Small intestine (tissue), 7 donors: ENCODE data around the gene STPG1. TPM values are rescaled to one million over a fixed set of nuclear protein-coding genes. Genes with fewer than 3 reads are reported as not detected.

Source experiments
- DNase-seq, 2 donors: peaks; one replicate each; pipeline versions ENCODE4 v3.0.0 to v3.0.0-alpha.2; 2013
- FAIRE-seq: peaks from 2 replicates; lab custom pipeline; 2012; peaks lifted over from hg19 to GRCh38; lab: Jason Lieb, UNC
- H3K27ac ChIP-seq, 3 donors: one replicate each; pipeline ENCODE4 v1.5.1; 2013; ENCODE audit warnings: low read length in 2 of 3, mild to moderate bottlenecking in 2 of 3, control low read depth in 1 of 3, inconsistent platforms in 1 of 3, low read depth in 1 of 3, moderate library complexity in 1 of 3
- H3K27me3 ChIP-seq, 3 donors: one replicate each; pipeline ENCODE4 v1.6.1; 2013; ENCODE audit warnings: low read length in 3 of 3, inconsistent platforms in 1 of 3; ENCODE audit not compliant: control insufficient read depth in 3 of 3, insufficient read depth in 3 of 3
- H3K36me3 ChIP-seq, 3 donors: one replicate each; pipeline ENCODE4 v1.6.1; 2013; ENCODE audit warnings: low read length in 3 of 3, inconsistent platforms in 1 of 3, low read depth in 1 of 3, mild to moderate bottlenecking in 1 of 3, moderate library complexity in 1 of 3; ENCODE audit not compliant: control insufficient read depth in 3 of 3, insufficient read depth in 2 of 3
- H3K4me1 ChIP-seq, 3 donors: one replicate each; pipeline ENCODE4 v1.6.1; 2013; ENCODE audit warnings: low read length in 2 of 3, inconsistent platforms in 1 of 3, low read depth in 1 of 3, mild to moderate bottlenecking in 1 of 3, moderate library complexity in 1 of 3; ENCODE audit not compliant: control insufficient read depth in 3 of 3, insufficient read depth in 2 of 3
- H3K4me3 ChIP-seq, 3 donors: one replicate each; pipeline ENCODE4 v1.5.1; 2013; ENCODE audit warnings: low read length in 3 of 3, control low read depth in 1 of 3, inconsistent platforms in 1 of 3, low read depth in 1 of 3, mild to moderate bottlenecking in 1 of 3, moderate library complexity in 1 of 3
- H3K9me3 ChIP-seq, 2 donors: one replicate each; pipeline ENCODE4 v1.6.1; 2013; ENCODE audit warnings: low read depth in 1 of 2, low read length in 1 of 2; ENCODE audit not compliant: control insufficient read depth in 2 of 2, insufficient read depth in 1 of 2
- WGBS, 3 donors: extraction: QIAGEN DNeasy Blood & Tissue Kit; methylation state at CpG; one replicate each; pipeline ENCODE4 v1.1.7; 2013; 5-methylcytosine and 5-hydroxymethylcytosine counted together
- polyA plus RNA-seq, 4 donors: library from polyadenylated mRNA; stranded (reverse) in 3 of 4; unstranded in 1 of 4; fragments of 200-250 nt in 3 of 4; fragments of 120-200 nt in 1 of 4; gene quantifications; one replicate each; pipeline versions ENCODE4 v1.2.1 to v1.2.3, GENCODE V29; 2013
- donor health status: healthy with polysubstance abuse.
- donor health status: control.
- donor health status: control.
- donor health status: Bipolar disorder and iron deficiency.
- donor health status: healthy.

Gene STPG1
- polyA plus RNA-seq, 4 donors: 5.7 to 10.3 (median 6.5) TPM

DNA sequence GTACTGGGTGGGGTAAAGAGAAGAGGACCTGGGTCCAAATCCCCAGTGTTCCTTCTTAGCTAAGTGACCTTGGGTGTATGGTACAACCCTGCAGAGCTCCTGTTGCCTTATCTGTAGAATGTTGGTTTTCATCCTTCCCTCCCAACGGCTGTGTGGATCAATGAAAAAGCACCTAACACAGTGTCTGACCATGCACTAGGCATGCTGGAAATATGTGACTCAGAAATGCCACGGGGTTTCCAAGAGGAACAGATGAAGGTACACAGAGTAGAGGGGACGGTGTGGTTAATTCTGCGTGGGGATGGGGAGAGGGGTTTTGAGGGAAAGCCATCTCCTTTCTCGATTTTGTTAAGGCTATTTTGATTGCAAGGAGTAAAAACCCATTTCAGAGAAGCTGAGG, 10.6 kb upstream of the STPG1 start:
- H3K36me3 ChIP-seq: peaks cover 3 to 36% (median 5%) of the 10 kb centered on the region in 3 donors
- H3K27me3 ChIP-seq: no peaks in the 10 kb centered on the region
- H3K4me1 ChIP-seq: peaks cover 0 to 21% (median 3%) of the 10 kb centered on the region in 3 donors
- DNase-seq (no peak), FAIRE-seq (no peak)
- H3K27ac ChIP-seq: no peak overlapping the region
- H3K9me3 ChIP-seq: no peaks in the 10 kb centered on the region
- 67 to 74% (median 71%) methylated on average over 5 of the region's 5 CpGs for WGBS, 3 donors
- H3K4me3 ChIP-seq: no peak overlapping the region

- no peak overlapping the region for H3K4me3 ChIP-seq
- H3K4me1 ChIP-seq: peaks cover 3 to 30% (median 3%) of the 10 kb centered on the region in 3 donors
- H3K36me3 ChIP-seq: peaks cover 3 to 28% (median 5%) of the 10 kb centered on the region in 3 donors
- no peaks in the 10 kb centered on the region for H3K27me3 ChIP-seq
- H3K9me3 ChIP-seq: no peaks in the 10 kb centered on the region
- DNase-seq (no peak), FAIRE-seq (no peak)
- no peak overlapping the region for H3K27ac ChIP-seq
- 92 to 95% (median 94%) methylated on average over 2 of the region's 2 CpGs for whole genome bisulfite sequencing, 3 donors
Observed at GRCh38 chr1:24421502-24421901, 7.9 kb upstream of the STPG1 start.

DNA sequence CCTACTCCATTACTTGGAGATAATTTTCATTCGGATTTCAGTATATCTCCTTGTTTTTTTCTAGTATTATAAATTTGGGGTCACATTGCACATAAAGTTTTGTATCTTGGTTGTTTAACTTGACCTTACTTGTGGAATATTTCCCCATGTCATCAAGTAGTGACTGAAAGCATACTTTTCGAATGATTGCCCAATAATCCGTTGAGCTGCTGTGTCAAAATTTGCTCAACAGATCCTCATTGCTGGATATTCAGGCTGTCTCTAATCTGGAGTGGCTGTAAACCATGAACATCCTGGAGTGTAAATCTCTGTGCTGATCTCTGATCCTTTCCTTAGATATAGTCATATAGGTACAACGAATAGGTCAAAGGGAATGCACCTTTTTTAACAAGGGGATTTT, 7.0 kb upstream of the STPG1 start:
- H3K27ac ChIP-seq: no peak overlapping the region
- H3K36me3 ChIP-seq: peaks cover 3 to 28% (median 5%) of the 10 kb centered on the region in 3 donors
- no peak overlapping the region for H3K4me3 ChIP-seq
- H3K9me3 ChIP-seq: no peaks in the 10 kb centered on the region
- 77 to 81% (median 80%) methylated on average over 4 of the region's 4 CpGs for WGBS, 3 donors
- DNase-seq (no peak), FAIRE-seq (no peak)
- H3K4me1 ChIP-seq: peaks cover 3 to 23% (median 3%) of the 10 kb centered on the region in 3 donors
- no peaks in the 10 kb centered on the region for H3K27me3 ChIP-seq

GRCh38 chr1:24418898-24419628, 5.5 kb upstream of the STPG1 start:
- DNase-seq (peak; percentile 26 to 61), FAIRE-seq (no peak)
- Histone ChIP-seq H3K4me1 (peaks cover 0 to 18% (median 3%) of the 10 kb centered on the region in 3 donors), H3K27me3 (no peaks in the 10 kb centered on the region), H3K4me3 (no peak overlapping the region), H3K36me3 (peaks cover 3 to 23% (median 5%) of the 10 kb centered on the region in 3 donors), H3K9me3 (no peaks in the 10 kb centered on the region), H3K27ac (peak overlapping the region in 1 of 3 donors; percentile 45)
- 41 to 65% (median 62%) methylated on average over 14 of the region's 14 CpGs for WGBS, 3 donors

DNA sequence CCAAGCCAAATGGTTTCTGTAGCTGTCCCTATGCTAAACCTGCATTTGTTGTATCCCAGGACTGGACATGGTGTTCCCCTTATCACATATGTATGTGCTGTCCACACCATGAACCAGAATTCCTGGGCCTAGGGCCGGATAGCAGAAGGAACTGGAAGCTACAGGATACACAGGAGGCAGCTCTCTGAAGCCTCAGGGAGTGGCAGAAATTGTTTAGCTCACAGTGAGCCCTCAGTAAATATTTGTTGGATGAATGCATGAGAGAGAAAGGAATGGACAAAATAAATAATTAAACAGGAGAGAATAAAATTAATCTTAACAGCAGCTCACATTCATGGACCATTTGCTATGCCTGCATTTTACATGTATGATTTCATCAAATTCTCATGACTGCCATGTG, 4.1 kb upstream of the STPG1 start:
- peak in 1 of 2 donors; percentile 4 for DNase-seq
- Histone ChIP-seq H3K27me3 (no peaks in the 10 kb centered on the region), H3K9me3 (no peaks in the 10 kb centered on the region), H3K4me3 (no peak overlapping the region), H3K36me3 (peaks cover 3 to 23% (median 5%) of the 10 kb centered on the region in 3 donors), H3K4me1 (peaks cover 0 to 22% (median 3%) of the 10 kb centered on the region in 3 donors), H3K27ac (peak overlapping the region in 1 of 3 donors; percentile 24)
- WGBS, 3 donors: 67 to 86% (median 81%) methylated on average over 1 of the region's 1 CpG
- no peak for FAIRE-seq

GRCh38 chr1:24416666-24417391, 3.2 kb upstream of the STPG1 start:
- FAIRE-seq (no peak), DNase-seq (peak; percentile 62 to 67)
- Histone ChIP-seq H3K9me3 (no peaks in the 10 kb centered on the region), H3K27me3 (no peaks in the 10 kb centered on the region), H3K4me1 (peaks cover 0 to 29% (median 3%) of the 10 kb centered on the region in 3 donors), H3K36me3 (peaks cover 3 to 19% (median 5%) of the 10 kb centered on the region in 3 donors), H3K27ac (peak overlapping the region; percentile 1 to 76 (median 64)), H3K4me3 (peak overlapping the region; percentile 57 to 71 (median 61))
- 28 to 50% (median 30%) methylated on average over 10 of the region's 10 CpGs for WGBS, 3 donors

- DNase-seq: peak in 1 of 2 donors; percentile 48
- H3K4me3 ChIP-seq: peak overlapping the region; percentile 57 to 71 (median 61)
- FAIRE-seq: no peak
- H3K27me3 ChIP-seq: no peaks in the 10 kb centered on the region
- H3K27ac ChIP-seq: peak overlapping the region; percentile 47 to 76 (median 64)
- 0 to 3% (median 0%) methylated on average over 35 of the region's 35 CpGs for WGBS, 3 donors
- H3K36me3 ChIP-seq: peaks cover 3 to 16% (median 5%) of the 10 kb centered on the region in 3 donors
- H3K9me3 ChIP-seq: no peaks in the 10 kb centered on the region
- H3K4me1 ChIP-seq: peaks cover 0 to 29% (median 3%) of the 10 kb centered on the region in 3 donors
Observed at GRCh38 chr1:24415910-24416665, 2.5 kb upstream of the STPG1 start.
